Hepatocyte (in vitro differentiated cells): ENCODE measurements around the gene ABCD3. TPM values are rescaled to one million over a fixed set of nuclear protein-coding genes. Genes with fewer than 3 reads are reported as not detected.

Source experiments
- DNase-seq: peaks from one replicate; pipeline ENCODE4 v3.0.0-alpha.2; 2016; ENCODE audit warnings: low spot score
- H2AFZ ChIP-seq: fragments of 200-600 bp; sonication (generic); 2 replicates; pipeline ENCODE4 v1.6.0; 2016; ENCODE audit warnings: antibody characterized with exemption, mild to moderate bottlenecking
- H3K27ac ChIP-seq: fragments of 200-600 bp; sonication (generic); 2 replicates; pipeline ENCODE4 v1.5.1; 2016; ENCODE audit warnings: mild to moderate bottlenecking
- H3K27me3 ChIP-seq: fragments of 200-600 bp; sonication (generic); 2 replicates; pipeline ENCODE4 v1.6.1; 2016
- H3K36me3 ChIP-seq: fragments of 200-600 bp; sonication (generic); replicated peaks from 2 replicates; pipeline ENCODE4 v1.5.1; 2016; ENCODE audit warnings: low read depth; ENCODE audit not compliant: insufficient read depth
- H3K4me1 ChIP-seq: fragments of 200-600 bp; sonication (generic); 2 replicates; pipeline ENCODE4 v1.5.1; 2016; ENCODE audit warnings: mild to moderate bottlenecking, moderate library complexity; ENCODE audit not compliant: insufficient read depth
- H3K4me2 ChIP-seq: fragments of 200-600 bp; sonication (generic); 2 replicates; pipeline ENCODE4 v1.6.0; 2016
- H3K4me3 ChIP-seq: fragments of 200-600 bp; sonication (generic); 2 replicates; pipeline ENCODE4 v1.5.1; 2016; ENCODE audit warnings: mild to moderate bottlenecking
- H3K79me2 ChIP-seq: fragments of 200-600 bp; sonication (generic); 2 replicates; pipeline ENCODE4 v1.6.0; 2017; ENCODE audit warnings: mild to moderate bottlenecking
- H3K9me2 ChIP-seq: fragments of 200-600 bp; sonication (generic); replicated peaks from 2 replicates; pipeline ENCODE4 v1.6.0; 2017; ENCODE audit warnings: mild to moderate bottlenecking; ENCODE audit not compliant: insufficient read depth
- H3K9me3 ChIP-seq: fragments of 200-600 bp; sonication (generic); 2 replicates; pipeline ENCODE4 v1.5.1; 2016; ENCODE audit warnings: low read depth, mild to moderate bottlenecking
- H4K20me1 ChIP-seq: fragments of 200-600 bp; sonication (generic); 2 replicates; pipeline ENCODE4 v1.6.0; 2016; ENCODE audit warnings: mild to moderate bottlenecking; ENCODE audit not compliant: insufficient read depth, poor library complexity, severe bottlenecking
- CTCF ChIP-seq: fragments of 200-600 bp; sonication (generic); IDR thresholded peaks from 2 replicates; pipeline ENCODE4 v1.5.1; 2016; ENCODE audit warnings: antibody characterized with exemption, mild to moderate bottlenecking; ENCODE audit not compliant: poor library complexity
- EZH2 ChIP-seq: fragments of 200-600 bp; sonication (generic); IDR thresholded peaks from 2 replicates; pipeline ENCODE4 v1.6.1; 2016; ENCODE audit warnings: antibody characterized with exemption, mild to moderate bottlenecking, borderline replicate concordance
- EZH2phosphoT487 ChIP-seq: fragments of 200-600 bp; sonication (generic); IDR thresholded peaks from one replicate; pipeline ENCODE4 v1.6.1; 2018; ENCODE audit warnings: antibody characterized with exemption, mild to moderate bottlenecking, low read depth, moderate library complexity; ENCODE audit not compliant: unreplicated experiment, severe bottlenecking
- WGBS: methylation state at CpG from one replicate; pipeline ENCODE4 v1.1.6; 2016; ENCODE audit warnings: low lambda C conversion rate; ENCODE audit errors: missing lambda C conversion rate; 5-methylcytosine and 5-hydroxymethylcytosine counted together
- polyA plus RNA-seq: library from polyadenylated mRNA; unstranded; fragments of >200 nt; fragmentation: Nextera tagmentation; extraction: Ambion mirVana; gene quantifications from 2 replicates; pipeline ENCODE4 v1.2.1, GENCODE V29; 2016
- total RNA-seq: library from RNA; depleted of rRNA; stranded (reverse); fragments of >200 nt; gene quantifications from 2 replicates; pipeline ENCODE4 v1.2.3, GENCODE V29; 2014

The ABCD3 gene
- total and polyA plus RNA-seq, 2 experiments from 2014 or later: 50.7 to 96.4 TPM

GRCh38 chr1:94463056-94463764, 45.0 kb downstream of the ABCD3 start:
- Histone ChIP-seq H3K27ac (peak overlapping the region; percentile 7), H3K9me2 (no peaks in the 10 kb centered on the region), H3K79me2 (peaks cover 35% of the 10 kb centered on the region), H3K9me3 (no peaks in the 10 kb centered on the region), H3K36me3 (no peaks in the 10 kb centered on the region), H3K4me2 (no peak overlapping the region), H2AFZ (no peak overlapping the region), H3K4me1 (peaks cover 11% of the 10 kb centered on the region), H3K27me3 (no peaks in the 10 kb centered on the region), H3K4me3 (no peak overlapping the region), H4K20me1 (no peaks in the 10 kb centered on the region)
- 27% methylated on average over 3 of the region's 3 CpGs for WGBS
- DNase-seq: no peak
- TF ChIP-seq CTCF (no peak), EZH2phosphoT487 (no peak), EZH2 (no peak)

- TF ChIP-seq CTCF: peak; percentile 56
- no peak for TF ChIP-seq EZH2
- no peak for TF ChIP-seq EZH2phosphoT487
- H3K4me2 ChIP-seq: no peak overlapping the region
- peaks cover 11% of the 10 kb centered on the region for H3K4me1 ChIP-seq
- no peaks in the 10 kb centered on the region for H3K27me3 ChIP-seq
- no peaks in the 10 kb centered on the region for H4K20me1 ChIP-seq
- H3K9me2 ChIP-seq: no peaks in the 10 kb centered on the region
- no peaks in the 10 kb centered on the region for H3K36me3 ChIP-seq
- 68% methylated on average over 3 of the region's 3 CpGs for WGBS
- H3K27ac ChIP-seq: peak overlapping the region; percentile 7
- DNase-seq: peak; percentile 48
- H3K4me3 ChIP-seq: no peak overlapping the region
- H2AFZ ChIP-seq: no peak overlapping the region
- H3K9me3 ChIP-seq: no peaks in the 10 kb centered on the region
- peaks cover 30% of the 10 kb centered on the region for H3K79me2 ChIP-seq
Measured at GRCh38 chr1:94463765-94464330, 45.7 kb downstream of the ABCD3 start.

- Histone ChIP-seq H3K4me1 (peaks cover 5% of the 10 kb centered on the region), H3K9me3 (no peaks in the 10 kb centered on the region), H2AFZ (no peak overlapping the region), H3K4me2 (no peak overlapping the region), H3K4me3 (no peak overlapping the region), H3K27me3 (no peaks in the 10 kb centered on the region), H3K27ac (no peak overlapping the region), H3K36me3 (no peaks in the 10 kb centered on the region), H4K20me1 (no peaks in the 10 kb centered on the region), H3K9me2 (no peaks in the 10 kb centered on the region), H3K79me2 (peaks cover 3% of the 10 kb centered on the region)
- DNase-seq: no peak
- TF ChIP-seq EZH2 (no peak), CTCF (no peak), EZH2phosphoT487 (no peak)
Measured at GRCh38 chr1:94468708-94469107, 50.5 kb downstream of the ABCD3 start.
